Colonic mucosa (tissue), 4 donors: Measurements from ENCODE around the gene C1orf116. TPM values are rescaled to one million over a fixed set of nuclear protein-coding genes. Genes with fewer than 3 reads are reported as not detected.

Experiments used
- DNase-seq: peaks from one replicate; pipeline ENCODE4 v3.0.0-alpha.2; 2020
- H3K27ac ChIP-seq: fragments of 200-600 bp; one replicate; pipeline ENCODE4 v1.8.0; 2021
- H3K27me3 ChIP-seq: fragments of 200-600 bp; one replicate; pipeline ENCODE4 v1.8.0; 2021
- H3K36me3 ChIP-seq: fragments of 200-600 bp; one replicate; pipeline ENCODE4 v1.8.0; 2021
- H3K4me1 ChIP-seq: fragments of 200-600 bp; one replicate; pipeline ENCODE4 v1.8.0; 2021; ENCODE audit warnings: mild to moderate bottlenecking
- H3K4me3 ChIP-seq: fragments of 200-600 bp; one replicate; pipeline ENCODE4 v1.8.0; 2021
- H3K9ac ChIP-seq, 2 donors: one replicate each; pipeline ENCODE4 v1.7.0; 2013; ENCODE audit warnings: control low read depth in 2 of 2, low read depth in 2 of 2, low read length in 2 of 2
- H3K9me3 ChIP-seq: fragments of 200-600 bp; one replicate; pipeline ENCODE4 v1.8.0; 2021
- intact Hi-C: fragments of 100-400 bp; cut with DNase I; formaldehyde crosslinking; loops from one replicate; pipeline ENCODE4 v1.14.1; 2022
- total RNA-seq, 2 donors: library from RNA; stranded (reverse); fragmentation: NEBNext Ultra II Directional in 1 of 2; extraction: Animal tissue kit (Norgen Biotek cat#: 25700) in 1 of 2; gene quantifications; one replicate each; pipeline ENCODE4 v1.2.1, GENCODE V29; 2021
- TF ChIP-seq, protein P1 (sequence below): fragments of 200-600 bp; IDR thresholded peaks from one replicate; pipeline ENCODE4 v1.8.0; 2022; ENCODE audit warnings: antibody characterized with exemption, mild to moderate bottlenecking
- donor health status: healthy.
- donor health status: DM: no; HTN: no; CAD: no.
- donor health status: DM: no; HTN: no; CAD: no.

Gene C1orf116
- total RNA-seq, 2 donors from 2014 or later, result 12.0 to 25.5 TPM

DNA sequence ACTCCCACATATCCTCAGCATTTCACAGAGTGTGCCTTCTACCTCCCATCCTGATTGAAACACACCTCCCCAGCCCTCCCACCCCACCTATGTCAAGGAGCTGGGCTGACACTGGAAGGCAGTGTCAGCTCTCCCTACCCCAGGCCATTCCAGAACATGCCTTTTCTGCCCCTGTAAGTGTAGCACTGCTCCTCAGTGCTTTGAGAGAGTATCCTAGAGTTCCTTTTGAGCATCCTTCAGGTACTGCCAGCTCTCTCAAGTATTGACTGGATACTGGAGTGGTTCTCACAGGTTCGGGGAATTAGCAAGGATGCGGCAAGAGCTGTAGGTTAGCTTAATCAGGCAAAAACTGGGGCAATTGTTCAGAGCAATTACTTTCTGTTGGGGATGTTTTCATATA lies 21.8 kb downstream of the C1orf116 start:
- TF ChIP-seq, protein P1, sequence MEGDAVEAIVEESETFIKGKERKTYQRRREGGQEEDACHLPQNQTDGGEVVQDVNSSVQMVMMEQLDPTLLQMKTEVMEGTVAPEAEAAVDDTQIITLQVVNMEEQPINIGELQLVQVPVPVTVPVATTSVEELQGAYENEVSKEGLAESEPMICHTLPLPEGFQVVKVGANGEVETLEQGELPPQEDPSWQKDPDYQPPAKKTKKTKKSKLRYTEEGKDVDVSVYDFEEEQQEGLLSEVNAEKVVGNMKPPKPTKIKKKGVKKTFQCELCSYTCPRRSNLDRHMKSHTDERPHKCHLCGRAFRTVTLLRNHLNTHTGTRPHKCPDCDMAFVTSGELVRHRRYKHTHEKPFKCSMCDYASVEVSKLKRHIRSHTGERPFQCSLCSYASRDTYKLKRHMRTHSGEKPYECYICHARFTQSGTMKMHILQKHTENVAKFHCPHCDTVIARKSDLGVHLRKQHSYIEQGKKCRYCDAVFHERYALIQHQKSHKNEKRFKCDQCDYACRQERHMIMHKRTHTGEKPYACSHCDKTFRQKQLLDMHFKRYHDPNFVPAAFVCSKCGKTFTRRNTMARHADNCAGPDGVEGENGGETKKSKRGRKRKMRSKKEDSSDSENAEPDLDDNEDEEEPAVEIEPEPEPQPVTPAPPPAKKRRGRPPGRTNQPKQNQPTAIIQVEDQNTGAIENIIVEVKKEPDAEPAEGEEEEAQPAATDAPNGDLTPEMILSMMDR, result no peak
- Histone ChIP-seq H3K4me1 (peaks cover 4% of the 10 kb centered on the region), H3K36me3 (no peaks in the 10 kb centered on the region), H3K9ac (no peak overlapping the region), H3K27ac (no peak overlapping the region), H3K4me3 (no peak overlapping the region), H3K27me3 (no peaks in the 10 kb centered on the region), H3K9me3 (no peaks in the 10 kb centered on the region)
- no peak for DNase-seq
- intact Hi-C loops, result no loop called here

DNA sequence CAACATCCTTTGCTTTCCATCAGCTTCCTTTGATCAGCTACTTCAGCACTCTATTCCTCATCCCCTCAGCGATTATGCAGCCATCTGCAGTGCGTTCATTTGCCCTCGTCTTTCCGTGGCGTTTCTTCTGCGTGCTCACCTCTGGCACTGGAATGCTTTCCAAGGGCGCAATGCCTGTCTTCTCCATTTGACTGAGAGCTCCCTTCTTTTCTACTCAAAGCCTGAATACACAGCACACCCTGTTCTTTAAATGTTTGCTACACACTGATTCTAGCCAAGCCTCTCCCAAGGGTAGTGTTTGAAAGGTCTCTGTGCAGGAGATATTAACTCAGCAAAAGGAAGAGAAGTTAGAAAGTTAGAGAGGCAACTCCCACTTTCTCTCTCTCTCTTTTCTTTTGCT lies 22.6 kb downstream of the C1orf116 start:
- intact Hi-C loops, result no loop called here
- no peaks in the 10 kb centered on the region for H3K36me3 ChIP-seq
- TF ChIP-seq, protein P1, result no peak
- H3K9ac ChIP-seq, result peak overlapping the region in 1 of 2 donors; percentile 21
- no peak for DNase-seq
- H3K27me3 ChIP-seq, result no peaks in the 10 kb centered on the region
- H3K4me3 ChIP-seq, result no peak overlapping the region
- H3K9me3 ChIP-seq, result no peaks in the 10 kb centered on the region
- H3K4me1 ChIP-seq, result peaks cover 4% of the 10 kb centered on the region
- no peak overlapping the region for H3K27ac ChIP-seq

DNA sequence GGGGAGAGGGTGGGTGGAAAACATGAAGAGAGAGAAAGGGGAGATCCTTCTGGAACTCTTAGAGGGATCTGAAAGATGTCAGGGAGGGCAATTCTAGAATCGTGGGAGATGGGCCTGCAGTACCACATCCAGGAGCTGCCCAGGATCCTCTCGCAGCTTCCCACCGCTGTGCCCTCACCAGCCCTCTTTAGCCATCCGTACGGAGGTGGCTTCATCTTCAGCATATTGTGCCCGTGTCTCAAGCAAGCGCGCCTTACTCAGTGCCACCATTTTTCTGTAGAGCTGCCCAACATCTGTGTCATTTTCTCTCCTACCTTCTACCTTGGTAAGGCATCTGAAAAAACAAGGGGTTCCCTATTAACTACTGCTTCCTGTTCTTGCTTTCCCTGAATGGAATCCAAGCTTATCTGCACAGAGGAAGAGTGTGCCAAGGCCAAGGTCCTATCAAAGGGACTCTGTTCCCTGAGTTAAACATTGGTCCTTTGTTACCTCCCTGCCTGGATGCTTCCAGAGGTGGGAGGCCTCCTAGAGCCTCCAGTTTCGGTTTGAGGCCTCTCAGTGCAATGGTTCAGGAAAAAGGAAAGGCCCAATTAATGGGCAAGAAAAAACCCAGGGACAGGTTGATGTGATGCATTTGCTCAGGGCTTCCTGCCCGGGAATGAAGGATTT lies 23.2 kb downstream of the C1orf116 start:
- TF ChIP-seq, protein P1, result no peak
- H3K9ac ChIP-seq, result peak overlapping the region in 1 of 2 donors; percentile 21
- H3K36me3 ChIP-seq, result no peaks in the 10 kb centered on the region
- peaks cover 4% of the 10 kb centered on the region for H3K4me1 ChIP-seq
- H3K4me3 ChIP-seq, result no peak overlapping the region
- no peaks in the 10 kb centered on the region for H3K9me3 ChIP-seq
- DNase-seq, result peak; percentile 37
- intact Hi-C loops, result no loop called here
- no peaks in the 10 kb centered on the region for H3K27me3 ChIP-seq
- no peak overlapping the region for H3K27ac ChIP-seq

DNA sequence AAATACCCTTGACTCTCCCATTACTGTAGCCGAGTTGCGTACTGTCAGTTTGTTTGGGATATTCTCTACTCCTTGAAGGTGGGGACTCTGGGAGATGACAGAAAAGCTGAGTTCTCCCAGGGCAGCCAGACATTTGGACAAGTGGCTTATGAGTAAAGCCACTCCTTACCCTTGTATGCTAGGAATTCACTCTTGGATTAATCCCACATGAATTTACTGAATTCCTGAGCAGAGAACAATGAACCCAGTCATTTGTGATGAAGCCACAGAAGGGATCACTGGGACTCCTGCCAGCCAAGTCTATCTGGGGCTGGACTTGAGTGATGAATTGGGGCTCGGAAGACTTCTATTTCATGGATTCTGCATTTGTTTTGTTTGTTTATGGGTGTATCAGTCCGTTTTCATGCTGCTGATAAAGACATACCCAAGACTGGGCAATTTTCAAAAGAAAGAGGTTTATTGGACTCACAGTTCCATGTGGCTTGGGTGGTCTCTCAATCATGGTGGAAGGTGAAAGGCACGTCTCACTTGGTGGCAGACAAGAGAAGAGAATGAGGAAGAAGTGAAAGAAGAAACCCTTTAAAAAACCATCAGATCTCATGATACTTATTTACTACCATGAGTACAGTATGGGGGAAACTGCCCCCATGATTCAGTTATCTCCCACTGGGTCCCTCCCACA lies 25.1 kb downstream of the C1orf116 start:
- Histone ChIP-seq H3K9ac (no peak overlapping the region), H3K27me3 (no peaks in the 10 kb centered on the region), H3K27ac (no peak overlapping the region), H3K9me3 (no peaks in the 10 kb centered on the region), H3K4me3 (no peak overlapping the region), H3K4me1 (peaks cover 6% of the 10 kb centered on the region), H3K36me3 (no peaks in the 10 kb centered on the region)
- intact Hi-C loops, result no loop called here
- TF ChIP-seq, protein P1, result no peak
- DNase-seq, result no peak

DNA sequence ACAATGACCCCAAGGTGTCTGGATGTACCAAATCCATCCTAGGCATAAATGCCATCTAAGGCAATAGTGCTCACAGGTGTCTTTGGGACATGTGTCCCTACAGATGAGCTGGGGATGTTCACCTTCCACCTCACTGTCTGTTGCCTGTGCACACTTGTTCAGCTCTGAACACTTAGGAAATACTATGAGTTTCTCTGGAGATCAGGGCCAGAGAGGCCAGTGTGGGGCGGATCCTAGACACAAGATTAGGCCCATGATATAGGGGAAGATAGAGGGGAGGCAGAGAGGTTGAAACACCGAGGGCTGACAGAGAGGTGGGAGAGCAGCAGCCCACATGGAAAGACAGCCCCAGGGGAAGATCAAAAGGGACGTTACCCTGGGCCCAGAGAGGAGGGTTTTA lies 25.6 kb downstream of the C1orf116 start:
- TF ChIP-seq, protein P1, result no peak

More for the DNA sequence above, 25.6 kb downstream of the C1orf116 start:
- no peaks in the 10 kb centered on the region for H3K36me3 ChIP-seq
- H3K4me3 ChIP-seq, result no peak overlapping the region
- intact Hi-C loops, result no loop called here
- peaks cover 12% of the 10 kb centered on the region for H3K4me1 ChIP-seq
- H3K9ac ChIP-seq, result no peak overlapping the region
- no peaks in the 10 kb centered on the region for H3K27me3 ChIP-seq
- H3K27ac ChIP-seq, result no peak overlapping the region
- no peaks in the 10 kb centered on the region for H3K9me3 ChIP-seq
- DNase-seq, result no peak
